Activated naive CD8-positive, alpha-beta T cell treated with anti-CD3 and anti-CD28 coated beads for 36 hours (primary cell): ENCODE results near the gene IVD. TPM values are rescaled to one million over a fixed set of nuclear protein-coding genes. Genes with fewer than 3 reads are reported as not detected.
A peak's percentile ranks its signal among the peaks of the same experiment; 100 is the strongest.
"Not testable (repeated sequence)": the region's sequence is repeated elsewhere in the genome, so short reads cannot be mapped to it uniquely, and the experiment has no call there.

Experiments
- DNase-seq: peaks from one replicate; pipeline ENCODE4 v3.0.0; 2021
- H3K27ac Mint-ChIP-seq: one replicate; pipeline ENCODE4 v1.8.0; 2022; ENCODE audit warnings: mild to moderate bottlenecking, moderate library complexity, mixed read lengths
- H3K27me3 Mint-ChIP-seq: one replicate; pipeline ENCODE4 v1.8.0; 2022; ENCODE audit warnings: mild to moderate bottlenecking, mixed read lengths
- H3K36me3 Mint-ChIP-seq: one replicate; pipeline ENCODE4 v1.8.0; 2021; ENCODE audit warnings: mild to moderate bottlenecking, mixed read lengths
- H3K4me1 Mint-ChIP-seq: one replicate; pipeline ENCODE4 v1.8.0; 2021; ENCODE audit warnings: mixed read lengths
- H3K4me3 Mint-ChIP-seq: one replicate; pipeline ENCODE4 v1.8.0; 2022; ENCODE audit warnings: mild to moderate bottlenecking, moderate library complexity, mixed read lengths
- H3K9me3 Mint-ChIP-seq: one replicate; pipeline ENCODE4 v1.8.0; 2022; ENCODE audit warnings: mixed read lengths
- total RNA-seq, 2 experiments: library from RNA; stranded (reverse); gene quantifications; one replicate each; pipeline ENCODE4 v1.2.3, GENCODE V29; 2021

The IVD gene
- total RNA-seq, 2 experiments from 2014 or later: 64.9 to 68.6 TPM

- no peaks in the 10 kb centered on the region for H3K9me3 Mint-ChIP-seq
- H3K27me3 Mint-ChIP-seq: no peaks in the 10 kb centered on the region
- DNase-seq: no peak
- peaks cover 2% of the 10 kb centered on the region for H3K36me3 Mint-ChIP-seq
- H3K27ac Mint-ChIP-seq: no peak overlapping the region
- H3K4me3 Mint-ChIP-seq: no peak overlapping the region
- H3K4me1 Mint-ChIP-seq: peaks cover 65% of the 10 kb centered on the region
Measured at GRCh38 chr15:40450047-40450446, 44.5 kb downstream of the IVD start.

GRCh38 chr15:40451527-40452158, 46.0 kb downstream of the IVD start:
- no peak overlapping the region for H3K4me3 Mint-ChIP-seq
- H3K36me3 Mint-ChIP-seq: peaks cover 2% of the 10 kb centered on the region
- H3K4me1 Mint-ChIP-seq: peaks cover 73% of the 10 kb centered on the region
- H3K9me3 Mint-ChIP-seq: no peaks in the 10 kb centered on the region
- H3K27me3 Mint-ChIP-seq: no peaks in the 10 kb centered on the region
- DNase-seq: no peak
- peak overlapping the region; percentile 75 for H3K27ac Mint-ChIP-seq

GRCh38 chr15:40452296-40453090, 46.9 kb downstream of the IVD start:
- DNase-seq: no peak
- Mint-ChIP-seq H3K9me3 (no peaks in the 10 kb centered on the region), H3K4me1 (peaks cover 81% of the 10 kb centered on the region), H3K27ac (peak overlapping the region; percentile 75), H3K4me3 (no peak overlapping the region), H3K27me3 (no peaks in the 10 kb centered on the region), H3K36me3 (peaks cover 2% of the 10 kb centered on the region)

- not testable (repeated sequence) for H3K27me3 Mint-ChIP-seq, H3K9me3 Mint-ChIP-seq, H3K36me3 Mint-ChIP-seq
- Mint-ChIP-seq H3K27ac (peak overlapping the region; percentile 40), H3K4me3 (peak overlapping the region; percentile 18), H3K4me1 (peaks cover 80% of the 10 kb centered on the region)
- DNase-seq: peak; percentile 37
Measured at GRCh38 chr15:40453941-40454340, 48.3 kb downstream of the IVD start.

- peak overlapping the region; percentile 60 for H3K4me3 Mint-ChIP-seq
- H3K27me3 Mint-ChIP-seq: no peaks in the 10 kb centered on the region
- H3K36me3 Mint-ChIP-seq: peaks cover 2% of the 10 kb centered on the region
- peak; percentile 35 for DNase-seq
- H3K27ac Mint-ChIP-seq: peak overlapping the region; percentile 76
- no peaks in the 10 kb centered on the region for H3K9me3 Mint-ChIP-seq
- peaks cover 74% of the 10 kb centered on the region for H3K4me1 Mint-ChIP-seq
Measured at GRCh38 chr15:40454904-40455391, 49.4 kb downstream of the IVD start.

GRCh38 chr15:40456299-40456712, 50.7 kb downstream of the IVD start:
- Mint-ChIP-seq H3K4me3 (no peak overlapping the region), H3K27me3 (no peaks in the 10 kb centered on the region), H3K36me3 (peaks cover 2% of the 10 kb centered on the region), H3K27ac (no peak overlapping the region), H3K9me3 (no peaks in the 10 kb centered on the region), H3K4me1 (peaks cover 65% of the 10 kb centered on the region)
- no peak for DNase-seq

- Mint-ChIP-seq H3K4me1 (peaks cover 61% of the 10 kb centered on the region), H3K36me3 (peaks cover 2% of the 10 kb centered on the region), H3K9me3 (no peaks in the 10 kb centered on the region), H3K27ac (no peak overlapping the region), H3K4me3 (no peak overlapping the region), H3K27me3 (no peaks in the 10 kb centered on the region)
- no peak for DNase-seq
Measured at GRCh38 chr15:40456738-40457137, 51.1 kb downstream of the IVD start.

GRCh38 chr15:40458495-40459371, 53.1 kb downstream of the IVD start:
- no peaks in the 10 kb centered on the region for H3K27me3 Mint-ChIP-seq
- H3K4me3 Mint-ChIP-seq: no peak overlapping the region
- no peak for DNase-seq
- H3K36me3 Mint-ChIP-seq: peaks cover 2% of the 10 kb centered on the region
- H3K4me1 Mint-ChIP-seq: peaks cover 42% of the 10 kb centered on the region
- no peak overlapping the region for H3K27ac Mint-ChIP-seq
- no peaks in the 10 kb centered on the region for H3K9me3 Mint-ChIP-seq

DNA sequence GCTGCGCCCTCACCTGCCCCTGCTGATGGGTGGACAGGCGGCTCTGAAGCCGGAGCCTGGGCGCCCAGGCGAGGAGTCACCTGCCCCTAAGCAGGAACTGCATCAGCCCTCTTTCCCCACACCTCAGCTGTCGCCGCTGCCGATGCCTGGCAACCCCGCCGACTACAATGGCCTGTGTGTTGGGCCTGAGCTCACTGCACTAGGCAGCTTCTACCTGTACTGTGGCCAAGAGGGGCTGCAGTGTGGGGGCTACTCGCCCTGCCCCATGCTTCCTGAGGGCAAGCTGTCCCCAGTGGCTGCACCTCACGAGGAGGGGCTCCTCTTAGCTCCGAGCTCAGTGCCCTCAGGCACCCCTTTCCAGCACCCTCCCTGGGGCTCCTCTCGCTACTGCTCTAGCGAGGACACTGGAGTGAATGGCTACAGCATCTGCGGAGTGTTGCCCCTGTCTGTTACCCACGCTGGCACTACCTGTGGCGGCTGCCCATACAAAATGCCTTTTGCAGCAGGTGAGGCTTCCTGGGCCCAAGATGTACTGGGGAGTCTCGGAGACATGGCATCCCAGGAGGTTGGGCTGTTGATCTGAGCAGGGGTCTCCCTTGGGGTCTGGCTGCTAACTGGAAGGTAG, 53.9 kb downstream of the IVD start:
- Mint-ChIP-seq H3K36me3 (peaks cover 2% of the 10 kb centered on the region), H3K27me3 (no peaks in the 10 kb centered on the region), H3K27ac (no peak overlapping the region), H3K4me3 (no peak overlapping the region), H3K4me1 (peaks cover 34% of the 10 kb centered on the region), H3K9me3 (no peaks in the 10 kb centered on the region)
- DNase-seq: no peak

DNA sequence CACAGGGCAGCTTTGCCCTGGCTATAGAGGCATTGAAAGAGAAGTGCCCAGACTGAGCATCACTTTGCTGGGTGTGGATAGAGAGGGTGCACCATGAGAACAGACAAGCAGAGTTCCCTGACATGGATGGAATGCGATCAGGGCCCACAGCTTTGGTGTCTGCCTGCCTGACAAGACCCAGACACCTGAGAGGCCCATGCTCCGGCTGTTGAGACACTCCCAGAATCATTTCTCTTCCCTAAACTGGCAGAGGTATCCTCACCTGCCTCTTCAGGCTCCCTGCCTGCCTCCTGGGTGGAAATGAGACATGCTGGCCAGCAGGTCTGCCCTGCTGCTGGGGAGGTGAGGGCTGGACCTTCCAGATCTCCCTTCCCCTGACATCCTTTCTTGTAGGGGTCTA, 54.8 kb downstream of the IVD start:
- H3K9me3 Mint-ChIP-seq: no peaks in the 10 kb centered on the region
- DNase-seq: no peak
- no peak overlapping the region for H3K27ac Mint-ChIP-seq
- H3K36me3 Mint-ChIP-seq: peaks cover 3% of the 10 kb centered on the region
- no peaks in the 10 kb centered on the region for H3K27me3 Mint-ChIP-seq
- H3K4me1 Mint-ChIP-seq: peaks cover 33% of the 10 kb centered on the region
- H3K4me3 Mint-ChIP-seq: no peak overlapping the region

DNA sequence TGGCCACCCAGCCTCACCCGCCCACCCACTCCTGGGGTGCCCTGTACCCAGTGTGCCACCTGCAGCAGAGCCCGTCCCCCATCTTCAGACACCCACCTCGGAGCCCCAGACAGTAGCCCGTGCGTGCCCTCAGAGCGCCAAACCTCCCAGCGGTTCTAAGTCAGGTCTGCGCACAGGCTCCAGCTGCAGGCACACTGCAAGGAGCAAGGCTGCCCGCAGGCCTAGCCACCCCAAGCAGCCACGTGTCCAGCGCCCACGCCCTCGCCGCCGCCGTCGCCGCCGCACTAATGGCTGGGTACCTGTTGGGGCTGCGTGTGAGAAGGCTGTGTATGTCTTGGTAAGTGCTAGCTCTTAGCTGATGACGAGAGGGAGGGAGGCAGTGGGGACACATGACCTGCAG, 56.4 kb downstream of the IVD start:
- Mint-ChIP-seq H3K27ac (no peak overlapping the region), H3K36me3 (peaks cover 4% of the 10 kb centered on the region), H3K4me1 (peaks cover 25% of the 10 kb centered on the region), H3K9me3 (no peaks in the 10 kb centered on the region), H3K4me3 (no peak overlapping the region), H3K27me3 (no peaks in the 10 kb centered on the region)
- no peak for DNase-seq

GRCh38 chr15:40463279-40463678, 57.7 kb downstream of the IVD start:
- H3K4me3 Mint-ChIP-seq: no peak overlapping the region
- H3K36me3 Mint-ChIP-seq: peaks cover 4% of the 10 kb centered on the region
- H3K9me3 Mint-ChIP-seq: no peaks in the 10 kb centered on the region
- DNase-seq: no peak
- peaks cover 26% of the 10 kb centered on the region for H3K4me1 Mint-ChIP-seq
- no peak overlapping the region for H3K27ac Mint-ChIP-seq
- no peaks in the 10 kb centered on the region for H3K27me3 Mint-ChIP-seq

DNA sequence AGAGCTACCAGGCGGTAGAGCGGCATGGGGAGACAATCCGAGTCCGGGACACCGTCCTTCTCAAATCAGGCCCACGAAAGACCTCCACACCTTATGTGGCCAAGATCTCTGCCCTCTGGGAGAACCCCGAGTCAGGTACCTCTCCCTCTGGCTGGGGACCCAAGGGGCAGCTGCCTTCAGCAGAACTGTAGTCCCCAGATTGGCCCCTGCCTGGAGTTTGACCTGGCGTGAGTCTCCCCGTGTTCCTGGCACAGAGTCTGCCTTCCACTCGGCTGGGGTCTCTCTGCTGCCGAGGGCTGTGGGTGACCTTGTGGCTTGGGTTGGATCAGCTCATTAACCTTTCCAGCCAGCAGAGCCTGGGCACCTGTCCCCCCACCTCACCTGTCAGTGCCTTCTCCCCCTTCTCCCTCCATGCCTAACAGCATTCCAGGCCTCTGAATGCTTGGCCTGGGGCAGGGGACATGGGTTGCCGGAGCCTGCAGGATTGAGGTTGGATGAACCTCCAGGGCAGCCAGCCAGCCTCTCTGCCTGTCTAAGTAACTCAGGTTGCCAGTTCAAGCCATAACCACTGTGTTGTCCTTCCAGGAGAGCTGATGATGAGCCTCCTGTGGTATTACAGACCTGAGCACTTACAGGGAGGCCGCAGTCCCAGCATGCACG, 58.4 kb downstream of the IVD start:
- Mint-ChIP-seq H3K27me3 (no peaks in the 10 kb centered on the region), H3K27ac (no peak overlapping the region), H3K36me3 (peaks cover 4% of the 10 kb centered on the region), H3K4me3 (no peak overlapping the region), H3K9me3 (no peaks in the 10 kb centered on the region), H3K4me1 (peaks cover 27% of the 10 kb centered on the region)
- DNase-seq: no peak

DNA sequence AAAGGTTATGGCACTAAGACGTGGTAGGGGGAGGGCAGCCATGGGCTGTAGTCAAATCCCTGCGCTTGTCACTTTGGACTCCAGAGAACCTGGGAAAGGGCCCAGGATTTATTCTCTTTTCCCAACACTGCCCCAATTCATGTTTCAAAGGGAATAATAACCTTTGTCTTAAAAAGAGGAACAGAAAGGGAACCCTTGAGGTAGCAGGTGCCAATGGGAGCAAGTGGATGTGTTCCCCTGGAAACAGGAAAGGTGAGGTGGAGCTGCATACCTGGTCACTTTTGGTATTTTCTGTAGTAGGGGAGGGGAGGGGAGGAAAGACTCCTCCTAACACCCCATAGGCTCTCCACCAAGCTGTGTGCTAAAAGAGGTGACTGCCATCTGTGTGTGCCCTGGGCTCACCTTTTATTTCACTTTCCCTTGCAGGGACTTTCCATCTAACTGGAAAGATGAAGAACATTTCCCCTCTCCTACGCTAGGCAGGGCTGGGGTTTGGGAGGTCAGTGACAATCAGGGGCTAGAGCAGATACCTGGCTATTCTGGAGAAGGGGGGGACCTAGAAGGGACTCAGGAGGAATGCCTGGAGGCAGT, 59.1 kb downstream of the IVD start:
- no peak overlapping the region for H3K27ac Mint-ChIP-seq
- H3K36me3 Mint-ChIP-seq: peaks cover 4% of the 10 kb centered on the region
- no peak overlapping the region for H3K4me3 Mint-ChIP-seq
- H3K9me3 Mint-ChIP-seq: no peaks in the 10 kb centered on the region
- peaks cover 30% of the 10 kb centered on the region for H3K4me1 Mint-ChIP-seq
- no peaks in the 10 kb centered on the region for H3K27me3 Mint-ChIP-seq
- no peak for DNase-seq
